WTC11 (cell line): Measurements from ENCODE around the gene SLC5A12. TPM values are rescaled to one million over a fixed set of nuclear protein-coding genes. Genes with fewer than 3 reads are reported as not detected.

Experiments used
- ATAC-seq: fragments of 200-7000 bp; cut with Tn5 transposase; 2 replicates; pipeline ENCODE4 v1.10.0; 2021; ENCODE audit warnings: mild to moderate bottlenecking, moderate library complexity
- CTCF ChIA-PET: fragments of 300-600 bp; sonication (Branson Sonifier 250); formaldehyde crosslinking; loops from one replicate; lab custom pipeline; 2021; ENCODE audit warnings: antibody characterized with exemption; lab: Charles Lee
- POLR2A ChIA-PET: fragments of 350-600 bp; sonication (Branson Sonifier 250); formaldehyde crosslinking; loops from one replicate; lab custom pipeline; 2021; ENCODE audit warnings: antibody characterized with exemption; lab: Charles Lee
- DNase-seq: peaks from one replicate; pipeline ENCODE4 v3.0.0; 2021; ENCODE audit warnings: low spot score
- H3K27ac Mint-ChIP-seq: 2 replicates; pipeline ENCODE4 v1.8.0; 2021; ENCODE audit warnings: mixed read lengths
- H3K27me3 Mint-ChIP-seq: 2 replicates; pipeline ENCODE4 v1.8.0; 2021; ENCODE audit warnings: low read depth, mild to moderate bottlenecking, moderate library complexity, mixed read lengths
- H3K36me3 Mint-ChIP-seq: 2 replicates; pipeline ENCODE4 v1.8.0; 2021; ENCODE audit warnings: mixed read lengths
- H3K4me1 Mint-ChIP-seq: 2 replicates; pipeline ENCODE4 v1.8.0; 2022; ENCODE audit warnings: mixed read lengths
- H3K4me3 Mint-ChIP-seq: 2 replicates; pipeline ENCODE4 v1.8.0; 2021; ENCODE audit warnings: mild to moderate bottlenecking, moderate library complexity, mixed read lengths
- H3K9me3 Mint-ChIP-seq: 2 replicates; pipeline ENCODE4 v1.8.0; 2021; ENCODE audit warnings: mixed read lengths
- CREM ChIP-seq: sonication (generic); formaldehyde crosslinking; IDR thresholded peaks from 2 replicates; pipeline ENCODE4 v1.8.1; 2022; ENCODE audit warnings: mild to moderate bottlenecking, missing genetic modification reagents, moderate library complexity
- ETV6 ChIP-seq: sonication (generic); formaldehyde crosslinking; IDR thresholded peaks from 2 replicates; pipeline ENCODE4 v1.8.1; 2022; ENCODE audit warnings: mild to moderate bottlenecking, missing genetic modification reagents
- FOXJ3 ChIP-seq: sonication (generic); formaldehyde crosslinking; IDR thresholded peaks from 2 replicates; pipeline ENCODE4 v1.9.0; 2021; ENCODE audit warnings: missing genetic modification reagents, mild to moderate bottlenecking, borderline replicate concordance
- GRHL2 ChIP-seq: fragments of 250-450 bp; sonication (Bioruptor Pico); IDR thresholded peaks from 2 replicates; pipeline ENCODE4 v1.8.0; 2022; ENCODE audit warnings: mild to moderate bottlenecking, moderate library complexity; ENCODE audit not compliant: insufficient replicate concordance, severe bottlenecking
- HMGA2 ChIP-seq: fragments of 250-450 bp; sonication (Bioruptor Pico); IDR thresholded peaks from 2 replicates; pipeline ENCODE4 v1.4.0; 2021; ENCODE audit warnings: mild to moderate bottlenecking, moderate library complexity
- JAZF1 ChIP-seq: fragments of 250-450 bp; sonication (Bioruptor Pico); IDR thresholded peaks from 2 replicates; pipeline ENCODE4 v1.9.0; 2021; ENCODE audit warnings: moderate library complexity, mild to moderate bottlenecking, inconsistent platforms
- MLX ChIP-seq: sonication (generic); formaldehyde crosslinking; IDR thresholded peaks from 2 replicates; pipeline ENCODE4 v1.8.1; 2023; ENCODE audit warnings: mild to moderate bottlenecking, missing genetic modification reagents, moderate library complexity
- RORB ChIP-seq: fragments of 250-450 bp; sonication (Bioruptor Pico); IDR thresholded peaks from 2 replicates; pipeline ENCODE4 v1.9.0; 2021; ENCODE audit warnings: mild to moderate bottlenecking
- ZBTB21 ChIP-seq: sonication (generic); formaldehyde crosslinking; IDR thresholded peaks from 2 replicates; pipeline ENCODE4 v1.8.1; 2023; ENCODE audit warnings: mild to moderate bottlenecking, missing genetic modification reagents, borderline replicate concordance
- ZNF281 ChIP-seq: sonication (generic); formaldehyde crosslinking; IDR thresholded peaks from 2 replicates; pipeline ENCODE4 v1.8.0; 2023; ENCODE audit warnings: mild to moderate bottlenecking, missing genetic modification reagents
- total RNA-seq: library from RNA; stranded (reverse); gene quantifications from 3 replicates; pipeline ENCODE4 v1.2.3, GENCODE V29; 2021
- TF ChIP-seq, protein P1 (sequence below): sonication (generic); formaldehyde crosslinking; IDR thresholded peaks from 2 replicates; pipeline ENCODE4 v1.8.0; 2022; ENCODE audit warnings: missing genetic modification reagents
- TF ChIP-seq, protein P2 (sequence below): fragments of 250-450 bp; sonication (Bioruptor Pico); IDR thresholded peaks from 2 replicates; pipeline ENCODE4 v1.9.0; 2021; ENCODE audit warnings: mild to moderate bottlenecking
- TF ChIP-seq, protein P3 (sequence below): sonication (generic); formaldehyde crosslinking; IDR thresholded peaks from 2 replicates; pipeline ENCODE4 v1.8.0; 2022; ENCODE audit warnings: mild to moderate bottlenecking, missing genetic modification reagents
- TF ChIP-seq, protein P4 (sequence below): sonication (generic); formaldehyde crosslinking; IDR thresholded peaks from 2 replicates; pipeline ENCODE4 v1.8.0; 2022; ENCODE audit warnings: mild to moderate bottlenecking, missing genetic modification reagents
- TF ChIP-seq, protein P5 (sequence below): fragments of 250-450 bp; sonication (Bioruptor Pico); IDR thresholded peaks from 2 replicates; pipeline ENCODE4 v1.9.0; 2021; ENCODE audit warnings: mild to moderate bottlenecking
- TF ChIP-seq, protein P6 (sequence below): sonication (generic); formaldehyde crosslinking; IDR thresholded peaks from 2 replicates; pipeline ENCODE4 v1.8.1; 2023; ENCODE audit warnings: mild to moderate bottlenecking, moderate library complexity, missing genetic modification reagents

SLC5A12 gene
- total RNA-seq, 1 experiment from 2014 or later, result 1.9 TPM

DNA sequence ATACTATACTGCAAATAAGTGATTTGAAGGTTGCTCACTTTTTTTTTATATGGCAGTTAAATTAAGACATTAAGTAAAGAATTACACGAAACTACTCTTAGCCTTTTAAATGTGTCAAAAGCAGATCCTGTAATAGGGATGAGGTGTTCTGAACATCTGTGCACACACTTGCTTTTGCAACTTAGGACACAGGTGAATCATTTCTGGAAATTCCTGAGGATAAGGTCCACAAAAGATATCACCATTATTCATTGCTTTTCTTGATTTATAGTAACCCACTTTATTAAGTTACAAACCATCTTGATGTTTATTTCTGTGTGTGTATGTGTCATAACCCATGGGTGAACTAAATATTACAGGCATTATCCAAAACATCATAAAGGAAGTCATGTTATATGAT, 55.9 kb downstream of the SLC5A12 start (continued):
- TF ChIP-seq, protein P1, sequence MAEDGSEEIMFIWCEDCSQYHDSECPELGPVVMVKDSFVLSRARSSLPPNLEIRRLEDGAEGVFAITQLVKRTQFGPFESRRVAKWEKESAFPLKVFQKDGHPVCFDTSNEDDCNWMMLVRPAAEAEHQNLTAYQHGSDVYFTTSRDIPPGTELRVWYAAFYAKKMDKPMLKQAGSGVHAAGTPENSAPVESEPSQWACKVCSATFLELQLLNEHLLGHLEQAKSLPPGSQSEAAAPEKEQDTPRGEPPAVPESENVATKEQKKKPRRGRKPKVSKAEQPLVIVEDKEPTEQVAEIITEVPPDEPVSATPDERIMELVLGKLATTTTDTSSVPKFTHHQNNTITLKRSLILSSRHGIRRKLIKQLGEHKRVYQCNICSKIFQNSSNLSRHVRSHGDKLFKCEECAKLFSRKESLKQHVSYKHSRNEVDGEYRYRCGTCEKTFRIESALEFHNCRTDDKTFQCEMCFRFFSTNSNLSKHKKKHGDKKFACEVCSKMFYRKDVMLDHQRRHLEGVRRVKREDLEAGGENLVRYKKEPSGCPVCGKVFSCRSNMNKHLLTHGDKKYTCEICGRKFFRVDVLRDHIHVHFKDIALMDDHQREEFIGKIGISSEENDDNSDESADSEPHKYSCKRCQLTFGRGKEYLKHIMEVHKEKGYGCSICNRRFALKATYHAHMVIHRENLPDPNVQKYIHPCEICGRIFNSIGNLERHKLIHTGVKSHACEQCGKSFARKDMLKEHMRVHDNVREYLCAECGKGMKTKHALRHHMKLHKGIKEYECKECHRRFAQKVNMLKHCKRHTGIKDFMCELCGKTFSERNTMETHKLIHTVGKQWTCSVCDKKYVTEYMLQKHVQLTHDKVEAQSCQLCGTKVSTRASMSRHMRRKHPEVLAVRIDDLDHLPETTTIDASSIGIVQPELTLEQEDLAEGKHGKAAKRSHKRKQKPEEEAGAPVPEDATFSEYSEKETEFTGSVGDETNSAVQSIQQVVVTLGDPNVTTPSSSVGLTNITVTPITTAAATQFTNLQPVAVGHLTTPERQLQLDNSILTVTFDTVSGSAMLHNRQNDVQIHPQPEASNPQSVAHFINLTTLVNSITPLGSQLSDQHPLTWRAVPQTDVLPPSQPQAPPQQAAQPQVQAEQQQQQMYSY, result no peak
- TF ChIP-seq ZNF281 (CRISPR knock-in tag), result no peak
- no peak for TF ChIP-seq CREM (CRISPR knock-in tag)
- TF ChIP-seq MLX, result no peak

DNA sequence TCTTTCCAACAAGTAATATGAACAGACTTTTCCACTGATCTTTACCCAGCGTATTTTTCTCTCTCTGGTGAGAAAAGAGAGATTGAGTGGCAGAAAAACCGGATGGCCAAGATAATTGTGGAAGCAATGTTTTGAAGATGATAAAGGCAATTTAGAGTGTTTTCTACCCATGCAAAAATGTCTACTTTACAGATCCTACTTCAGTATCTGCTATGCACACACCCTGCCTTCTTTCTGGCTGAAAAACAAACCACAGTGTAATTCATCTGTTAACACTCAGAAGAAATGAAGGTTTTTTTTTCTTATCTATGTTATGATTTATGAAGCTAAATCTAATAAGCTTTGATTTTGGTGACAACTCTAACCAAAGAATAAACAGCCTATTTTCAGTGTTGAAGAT, 56.8 kb downstream of the SLC5A12 start:
- CTCF ChIA-PET, result no interaction called here

GRCh38 chr11:26662916-26663315, 58.9 kb downstream of the SLC5A12 start:
- H3K27me3 Mint-ChIP-seq, result no peaks in the 10 kb centered on the region
- TF ChIP-seq, protein P2, sequence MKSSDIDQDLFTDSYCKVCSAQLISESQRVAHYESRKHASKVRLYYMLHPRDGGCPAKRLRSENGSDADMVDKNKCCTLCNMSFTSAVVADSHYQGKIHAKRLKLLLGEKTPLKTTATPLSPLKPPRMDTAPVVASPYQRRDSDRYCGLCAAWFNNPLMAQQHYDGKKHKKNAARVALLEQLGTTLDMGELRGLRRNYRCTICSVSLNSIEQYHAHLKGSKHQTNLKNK (CRISPR knock-in tag), result no peak
- TF ChIP-seq, protein P3, sequence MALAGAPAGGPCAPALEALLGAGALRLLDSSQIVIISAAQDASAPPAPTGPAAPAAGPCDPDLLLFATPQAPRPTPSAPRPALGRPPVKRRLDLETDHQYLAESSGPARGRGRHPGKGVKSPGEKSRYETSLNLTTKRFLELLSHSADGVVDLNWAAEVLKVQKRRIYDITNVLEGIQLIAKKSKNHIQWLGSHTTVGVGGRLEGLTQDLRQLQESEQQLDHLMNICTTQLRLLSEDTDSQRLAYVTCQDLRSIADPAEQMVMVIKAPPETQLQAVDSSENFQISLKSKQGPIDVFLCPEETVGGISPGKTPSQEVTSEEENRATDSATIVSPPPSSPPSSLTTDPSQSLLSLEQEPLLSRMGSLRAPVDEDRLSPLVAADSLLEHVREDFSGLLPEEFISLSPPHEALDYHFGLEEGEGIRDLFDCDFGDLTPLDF, result no peak
- TF ChIP-seq CREM (CRISPR knock-in tag), result no peak
- TF ChIP-seq RORB, result no peak
- TF ChIP-seq, protein P4, sequence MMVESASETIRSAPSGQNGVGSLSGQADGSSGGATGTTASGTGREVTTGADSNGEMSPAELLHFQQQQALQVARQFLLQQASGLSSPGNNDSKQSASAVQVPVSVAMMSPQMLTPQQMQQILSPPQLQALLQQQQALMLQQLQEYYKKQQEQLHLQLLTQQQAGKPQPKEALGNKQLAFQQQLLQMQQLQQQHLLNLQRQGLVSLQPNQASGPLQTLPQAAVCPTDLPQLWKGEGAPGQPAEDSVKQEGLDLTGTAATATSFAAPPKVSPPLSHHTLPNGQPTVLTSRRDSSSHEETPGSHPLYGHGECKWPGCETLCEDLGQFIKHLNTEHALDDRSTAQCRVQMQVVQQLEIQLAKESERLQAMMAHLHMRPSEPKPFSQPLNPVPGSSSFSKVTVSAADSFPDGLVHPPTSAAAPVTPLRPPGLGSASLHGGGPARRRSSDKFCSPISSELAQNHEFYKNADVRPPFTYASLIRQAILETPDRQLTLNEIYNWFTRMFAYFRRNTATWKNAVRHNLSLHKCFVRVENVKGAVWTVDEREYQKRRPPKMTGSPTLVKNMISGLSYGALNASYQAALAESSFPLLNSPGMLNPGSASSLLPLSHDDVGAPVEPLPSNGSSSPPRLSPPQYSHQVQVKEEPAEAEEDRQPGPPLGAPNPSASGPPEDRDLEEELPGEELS (CRISPR knock-in tag), result no peak
- TF ChIP-seq HMGA2, result no peak
- TF ChIP-seq ZBTB21, result no peak
- TF ChIP-seq, protein P5, sequence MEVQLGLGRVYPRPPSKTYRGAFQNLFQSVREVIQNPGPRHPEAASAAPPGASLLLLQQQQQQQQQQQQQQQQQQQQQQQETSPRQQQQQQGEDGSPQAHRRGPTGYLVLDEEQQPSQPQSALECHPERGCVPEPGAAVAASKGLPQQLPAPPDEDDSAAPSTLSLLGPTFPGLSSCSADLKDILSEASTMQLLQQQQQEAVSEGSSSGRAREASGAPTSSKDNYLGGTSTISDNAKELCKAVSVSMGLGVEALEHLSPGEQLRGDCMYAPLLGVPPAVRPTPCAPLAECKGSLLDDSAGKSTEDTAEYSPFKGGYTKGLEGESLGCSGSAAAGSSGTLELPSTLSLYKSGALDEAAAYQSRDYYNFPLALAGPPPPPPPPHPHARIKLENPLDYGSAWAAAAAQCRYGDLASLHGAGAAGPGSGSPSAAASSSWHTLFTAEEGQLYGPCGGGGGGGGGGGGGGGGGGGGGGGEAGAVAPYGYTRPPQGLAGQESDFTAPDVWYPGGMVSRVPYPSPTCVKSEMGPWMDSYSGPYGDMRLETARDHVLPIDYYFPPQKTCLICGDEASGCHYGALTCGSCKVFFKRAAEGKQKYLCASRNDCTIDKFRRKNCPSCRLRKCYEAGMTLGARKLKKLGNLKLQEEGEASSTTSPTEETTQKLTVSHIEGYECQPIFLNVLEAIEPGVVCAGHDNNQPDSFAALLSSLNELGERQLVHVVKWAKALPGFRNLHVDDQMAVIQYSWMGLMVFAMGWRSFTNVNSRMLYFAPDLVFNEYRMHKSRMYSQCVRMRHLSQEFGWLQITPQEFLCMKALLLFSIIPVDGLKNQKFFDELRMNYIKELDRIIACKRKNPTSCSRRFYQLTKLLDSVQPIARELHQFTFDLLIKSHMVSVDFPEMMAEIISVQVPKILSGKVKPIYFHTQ (CRISPR knock-in tag), result no peak
- TF ChIP-seq, protein P6, sequence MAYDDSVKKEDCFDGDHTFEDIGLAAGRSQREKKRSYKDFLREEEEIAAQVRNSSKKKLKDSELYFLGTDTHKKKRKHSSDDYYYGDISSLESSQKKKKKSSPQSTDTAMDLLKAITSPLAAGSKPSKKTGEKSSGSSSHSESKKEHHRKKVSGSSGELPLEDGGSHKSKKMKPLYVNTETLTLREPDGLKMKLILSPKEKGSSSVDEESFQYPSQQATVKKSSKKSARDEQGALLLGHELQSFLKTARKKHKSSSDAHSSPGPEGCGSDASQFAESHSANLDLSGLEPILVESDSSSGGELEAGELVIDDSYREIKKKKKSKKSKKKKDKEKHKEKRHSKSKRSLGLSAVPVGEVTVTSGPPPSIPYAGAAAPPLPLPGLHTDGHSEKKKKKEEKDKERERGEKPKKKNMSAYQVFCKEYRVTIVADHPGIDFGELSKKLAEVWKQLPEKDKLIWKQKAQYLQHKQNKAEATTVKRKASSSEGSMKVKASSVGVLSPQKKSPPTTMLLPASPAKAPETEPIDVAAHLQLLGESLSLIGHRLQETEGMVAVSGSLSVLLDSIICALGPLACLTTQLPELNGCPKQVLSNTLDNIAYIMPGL (CRISPR knock-in tag), result no peak
- no peak for TF ChIP-seq FOXJ3 (CRISPR knock-in tag)
- no peak for TF ChIP-seq ETV6 (CRISPR knock-in tag)
- no peak for TF ChIP-seq MLX
- TF ChIP-seq GRHL2 (CRISPR knock-in tag), result no peak

More for the DNA sequence above, 56.8 kb downstream of the SLC5A12 start:
- Mint-ChIP-seq H3K36me3 (no peaks in the 10 kb centered on the region), H3K27me3 (no peaks in the 10 kb centered on the region), H3K4me3 (no peak overlapping the region), H3K27ac (no peak overlapping the region), H3K9me3 (no peaks in the 10 kb centered on the region), H3K4me1 (peaks cover 9% of the 10 kb centered on the region)
- DNase-seq (no peak), ATAC-seq (no peak)
- POLR2A ChIA-PET, result no interaction called here
- TF ChIP-seq JAZF1 (CRISPR knock-in tag) (no peak), CREM (CRISPR knock-in tag) (no peak)

More at GRCh38 chr11:26662916-26663315, 58.9 kb downstream of the SLC5A12 start:
- H3K9me3 Mint-ChIP-seq, result no peaks in the 10 kb centered on the region
- ATAC-seq (no peak), DNase-seq (no peak)
- no peaks in the 10 kb centered on the region for H3K36me3 Mint-ChIP-seq
- peaks cover 9% of the 10 kb centered on the region for H3K4me1 Mint-ChIP-seq
- ChIA-PET CTCF (interaction anchor here (1.4 kb wide), 1 partner anchor 378 kb away, joined by 3 read pairs; no protein-coding TSS in a partner anchor), POLR2A (no interaction called here)
- no peak overlapping the region for H3K27ac Mint-ChIP-seq
- H3K4me3 Mint-ChIP-seq, result no peak overlapping the region
